Measurements from ENCODE around the gene PROZ. TPM values are rescaled to one million over a fixed set of nuclear protein-coding genes. Genes with fewer than 3 reads are reported as not detected.
A peak's percentile ranks its signal among the peaks of the same experiment; 100 is the strongest.

PROZ gene
- total RNA-seq, 1 donor from 2014 or later: not detected

- ATAC-seq (ENCODE audit: poor library complexity) (no peak), DNase-seq (no peak)
- intact Hi-C loops (cut with DNase I): no loop called here
These were observed 52.4 kb downstream of the PROZ start for GRCh38 chr13:113210833-113211232.

GRCh38 chr13:113211774-113212173, 53.3 kb downstream of the PROZ start:
- DNase-seq (no peak), ATAC-seq (ENCODE audit: poor library complexity) (no peak)
- intact Hi-C loops (cut with DNase I): no loop called here

GRCh38 chr13:113216254-113217048, 58.0 kb downstream of the PROZ start:
- ATAC-seq (ENCODE audit: poor library complexity) (peak; percentile 83), DNase-seq (no peak)

GRCh38 chr13:113218586-113218985, 60.1 kb downstream of the PROZ start:
- no peak for DNase-seq
- ATAC-seq (ENCODE audit: poor library complexity): no peak
- intact Hi-C loops (cut with DNase I): no loop called here

More at GRCh38 chr13:113216254-113217048, 58.0 kb downstream of the PROZ start:
- intact Hi-C loops (cut with DNase I): no loop called here

- DNase-seq (no peak), ATAC-seq (ENCODE audit: poor library complexity) (no peak)
- intact Hi-C loops (cut with DNase I): no loop called here
These were observed 61.0 kb downstream of the PROZ start for GRCh38 chr13:113219256-113219940.

GRCh38 chr13:113220141-113220598, 61.7 kb downstream of the PROZ start:
- DNase-seq (no peak), ATAC-seq (ENCODE audit: poor library complexity) (peak; percentile 25)
- intact Hi-C loops (cut with DNase I): loop anchor here (5.0 kb wide), 1 partner anchor 188 kb away; no protein-coding TSS in a partner anchor

GRCh38 chr13:113220877-113221276, 62.4 kb downstream of the PROZ start:
- no peak for DNase-seq
- peak; percentile 53 for ATAC-seq (ENCODE audit: poor library complexity)
- intact Hi-C loops (cut with DNase I): loop anchor here (5.0 kb wide), 1 partner anchor 189 kb away; no protein-coding TSS in a partner anchor

Other genes starting within 250 kb of the PROZ start
- 38.1 TPM for gene MCF2L, start 189.4 kb upstream of the PROZ start, total RNA-seq
- 0.08 TPM for gene F7, start 52.9 kb upstream of the PROZ start, total RNA-seq
- gene F10, start 35.8 kb upstream of the PROZ start, total RNA-seq: 4.5 TPM
- 54.4 TPM for gene PCID2, start 50.0 kb downstream of the PROZ start, total RNA-seq
- gene CUL4A, start 51.0 kb downstream of the PROZ start, total RNA-seq: 141 TPM
- 89.6 TPM for gene LAMP1, start 138.6 kb downstream of the PROZ start, total RNA-seq
- gene GRTP1, start 205.5 kb downstream of the PROZ start, total RNA-seq: 1.1 TPM